H1 (cell line): ENCODE data around the gene ADCY5.

Source experiments
- ASH2L ChIP-seq: fragments of 200-600, 300-600 bp; sonication (generic); IDR thresholded peaks from one replicate; pipeline ENCODE4 v1.7.1; 2017; ENCODE audit warnings: low read length
- ATF2 ChIP-seq: IDR thresholded peaks from 2 replicates; pipeline ENCODE4 v1.6.1; 2012; ENCODE audit warnings: low read length, inconsistent platforms
- CEBPB ChIP-seq: IDR thresholded peaks from 2 replicates; pipeline ENCODE4 v1.6.1; 2012; ENCODE audit warnings: low read depth, low read length
- CTCF ChIP-seq, 3 experiments: IDR thresholded peaks; 1 replicate in 2 of 3; 2 replicates in 1 of 3; pipeline versions ENCODE4 v1.5.1 to v1.6.1; 2011; ENCODE audit warnings: low read length in 3 of 3, mild to moderate bottlenecking in 3 of 3, inconsistent platforms in 2 of 3, low read depth in 1 of 3, moderate library complexity in 1 of 3; ENCODE audit not compliant: insufficient read depth in 1 of 3; ENCODE audit errors: control extremely low read depth in 1 of 3
- HDAC2 ChIP-seq, 2 experiments: fragments of 300-600 bp in 1 of 2; sonication (generic) in 1 of 2; IDR thresholded peaks; 2 replicates each; pipeline ENCODE4 v1.6.1; 2011 to 2012; ENCODE audit warnings: low read depth in 2 of 2, low read length in 2 of 2, mild to moderate bottlenecking in 2 of 2, moderate library complexity in 2 of 2, borderline replicate concordance in 1 of 2, inconsistent platforms in 1 of 2
- POLR2A ChIP-seq, 2 experiments: IDR thresholded peaks; 1 replicate in 1 of 2; 2 replicates in 1 of 2; pipeline ENCODE4 v1.6.1; 2011; ENCODE audit warnings: low read depth in 2 of 2, low read length in 2 of 2, mild to moderate bottlenecking in 2 of 2; ENCODE audit errors: control extremely low read depth in 1 of 2
- RFX5 ChIP-seq: IDR thresholded peaks from 2 replicates; pipeline ENCODE4 v1.6.1; 2011; ENCODE audit warnings: low read depth, low read length, improper control_type of control experiment, borderline replicate concordance
- SUZ12 ChIP-seq: fragments of 200-600 bp; sonication (generic); IDR thresholded peaks from 2 replicates; pipeline ENCODE4 v1.6.1; 2012; ENCODE audit warnings: mild to moderate bottlenecking, inconsistent platforms, low read length, moderate library complexity, mixed read lengths
- TAF1 ChIP-seq: IDR thresholded peaks from 2 replicates; pipeline ENCODE4 v1.6.1; 2011; ENCODE audit warnings: mild to moderate bottlenecking, low read depth, low read length
- USF2 ChIP-seq: IDR thresholded peaks from 2 replicates; pipeline ENCODE4 v1.6.1; 2011; ENCODE audit warnings: low read length, improper control_type of control experiment
- ZNF274 ChIP-seq: IDR thresholded peaks from 2 replicates; pipeline ENCODE4 v1.7.0; 2012; ENCODE audit warnings: low read length, borderline replicate concordance; ENCODE audit errors: extremely low read depth
- TF ChIP-seq, protein P1 (sequence below): fragments of 300-600 bp; sonication (generic); IDR thresholded peaks from 2 replicates; pipeline ENCODE4 v1.7.1; 2012; ENCODE audit warnings: low read length, moderate library complexity, mild to moderate bottlenecking, inconsistent platforms; ENCODE audit not compliant: insufficient replicate concordance

- TF ChIP-seq POLR2A (IDR thresholded peaks at IDR 0.05; ENCODE audit: control extremely low read depth in 1 of 2, low read depth in 2 of 2, low read length in 2 of 2): no peak
- no peak for TF ChIP-seq SUZ12
- no peak for TF ChIP-seq CTCF (IDR thresholded peaks at IDR 0.05; ENCODE audit: control extremely low read depth in 1 of 3, insufficient read depth in 1 of 3, low read depth in 1 of 3, low read length in 3 of 3)
- TF ChIP-seq ATF2: no peak
- TF ChIP-seq TAF1: no peak
- no peak for TF ChIP-seq ASH2L
- TF ChIP-seq HDAC2 (IDR thresholded peaks at IDR 0.05; ENCODE audit: borderline replicate concordance in 1 of 2, low read depth in 2 of 2, low read length in 2 of 2): no peak
- TF ChIP-seq USF2: no peak
- TF ChIP-seq, protein P1, sequence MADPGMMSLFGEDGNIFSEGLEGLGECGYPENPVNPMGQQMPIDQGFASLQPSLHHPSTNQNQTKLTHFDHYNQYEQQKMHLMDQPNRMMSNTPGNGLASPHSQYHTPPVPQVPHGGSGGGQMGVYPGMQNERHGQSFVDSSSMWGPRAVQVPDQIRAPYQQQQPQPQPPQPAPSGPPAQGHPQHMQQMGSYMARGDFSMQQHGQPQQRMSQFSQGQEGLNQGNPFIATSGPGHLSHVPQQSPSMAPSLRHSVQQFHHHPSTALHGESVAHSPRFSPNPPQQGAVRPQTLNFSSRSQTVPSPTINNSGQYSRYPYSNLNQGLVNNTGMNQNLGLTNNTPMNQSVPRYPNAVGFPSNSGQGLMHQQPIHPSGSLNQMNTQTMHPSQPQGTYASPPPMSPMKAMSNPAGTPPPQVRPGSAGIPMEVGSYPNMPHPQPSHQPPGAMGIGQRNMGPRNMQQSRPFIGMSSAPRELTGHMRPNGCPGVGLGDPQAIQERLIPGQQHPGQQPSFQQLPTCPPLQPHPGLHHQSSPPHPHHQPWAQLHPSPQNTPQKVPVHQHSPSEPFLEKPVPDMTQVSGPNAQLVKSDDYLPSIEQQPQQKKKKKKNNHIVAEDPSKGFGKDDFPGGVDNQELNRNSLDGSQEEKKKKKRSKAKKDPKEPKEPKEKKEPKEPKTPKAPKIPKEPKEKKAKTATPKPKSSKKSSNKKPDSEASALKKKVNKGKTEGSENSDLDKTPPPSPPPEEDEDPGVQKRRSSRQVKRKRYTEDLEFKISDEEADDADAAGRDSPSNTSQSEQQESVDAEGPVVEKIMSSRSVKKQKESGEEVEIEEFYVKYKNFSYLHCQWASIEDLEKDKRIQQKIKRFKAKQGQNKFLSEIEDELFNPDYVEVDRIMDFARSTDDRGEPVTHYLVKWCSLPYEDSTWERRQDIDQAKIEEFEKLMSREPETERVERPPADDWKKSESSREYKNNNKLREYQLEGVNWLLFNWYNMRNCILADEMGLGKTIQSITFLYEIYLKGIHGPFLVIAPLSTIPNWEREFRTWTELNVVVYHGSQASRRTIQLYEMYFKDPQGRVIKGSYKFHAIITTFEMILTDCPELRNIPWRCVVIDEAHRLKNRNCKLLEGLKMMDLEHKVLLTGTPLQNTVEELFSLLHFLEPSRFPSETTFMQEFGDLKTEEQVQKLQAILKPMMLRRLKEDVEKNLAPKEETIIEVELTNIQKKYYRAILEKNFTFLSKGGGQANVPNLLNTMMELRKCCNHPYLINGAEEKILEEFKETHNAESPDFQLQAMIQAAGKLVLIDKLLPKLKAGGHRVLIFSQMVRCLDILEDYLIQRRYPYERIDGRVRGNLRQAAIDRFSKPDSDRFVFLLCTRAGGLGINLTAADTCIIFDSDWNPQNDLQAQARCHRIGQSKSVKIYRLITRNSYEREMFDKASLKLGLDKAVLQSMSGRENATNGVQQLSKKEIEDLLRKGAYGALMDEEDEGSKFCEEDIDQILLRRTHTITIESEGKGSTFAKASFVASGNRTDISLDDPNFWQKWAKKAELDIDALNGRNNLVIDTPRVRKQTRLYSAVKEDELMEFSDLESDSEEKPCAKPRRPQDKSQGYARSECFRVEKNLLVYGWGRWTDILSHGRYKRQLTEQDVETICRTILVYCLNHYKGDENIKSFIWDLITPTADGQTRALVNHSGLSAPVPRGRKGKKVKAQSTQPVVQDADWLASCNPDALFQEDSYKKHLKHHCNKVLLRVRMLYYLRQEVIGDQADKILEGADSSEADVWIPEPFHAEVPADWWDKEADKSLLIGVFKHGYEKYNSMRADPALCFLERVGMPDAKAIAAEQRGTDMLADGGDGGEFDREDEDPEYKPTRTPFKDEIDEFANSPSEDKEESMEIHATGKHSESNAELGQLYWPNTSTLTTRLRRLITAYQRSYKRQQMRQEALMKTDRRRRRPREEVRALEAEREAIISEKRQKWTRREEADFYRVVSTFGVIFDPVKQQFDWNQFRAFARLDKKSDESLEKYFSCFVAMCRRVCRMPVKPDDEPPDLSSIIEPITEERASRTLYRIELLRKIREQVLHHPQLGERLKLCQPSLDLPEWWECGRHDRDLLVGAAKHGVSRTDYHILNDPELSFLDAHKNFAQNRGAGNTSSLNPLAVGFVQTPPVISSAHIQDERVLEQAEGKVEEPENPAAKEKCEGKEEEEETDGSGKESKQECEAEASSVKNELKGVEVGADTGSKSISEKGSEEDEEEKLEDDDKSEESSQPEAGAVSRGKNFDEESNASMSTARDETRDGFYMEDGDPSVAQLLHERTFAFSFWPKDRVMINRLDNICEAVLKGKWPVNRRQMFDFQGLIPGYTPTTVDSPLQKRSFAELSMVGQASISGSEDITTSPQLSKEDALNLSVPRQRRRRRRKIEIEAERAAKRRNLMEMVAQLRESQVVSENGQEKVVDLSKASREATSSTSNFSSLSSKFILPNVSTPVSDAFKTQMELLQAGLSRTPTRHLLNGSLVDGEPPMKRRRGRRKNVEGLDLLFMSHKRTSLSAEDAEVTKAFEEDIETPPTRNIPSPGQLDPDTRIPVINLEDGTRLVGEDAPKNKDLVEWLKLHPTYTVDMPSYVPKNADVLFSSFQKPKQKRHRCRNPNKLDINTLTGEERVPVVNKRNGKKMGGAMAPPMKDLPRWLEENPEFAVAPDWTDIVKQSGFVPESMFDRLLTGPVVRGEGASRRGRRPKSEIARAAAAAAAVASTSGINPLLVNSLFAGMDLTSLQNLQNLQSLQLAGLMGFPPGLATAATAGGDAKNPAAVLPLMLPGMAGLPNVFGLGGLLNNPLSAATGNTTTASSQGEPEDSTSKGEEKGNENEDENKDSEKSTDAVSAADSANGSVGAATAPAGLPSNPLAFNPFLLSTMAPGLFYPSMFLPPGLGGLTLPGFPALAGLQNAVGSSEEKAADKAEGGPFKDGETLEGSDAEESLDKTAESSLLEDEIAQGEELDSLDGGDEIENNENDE: no peak
- no peak for TF ChIP-seq CEBPB
- TF ChIP-seq RFX5: no peak
- TF ChIP-seq ZNF274: no peak
These were observed 108.6 kb downstream of the ADCY5 start for GRCh38 chr3:123340336-123340735.
